ENCODE data around the gene OR5H1.
"Not testable (repeated sequence)": the region's sequence is repeated elsewhere in the genome, so short reads cannot be mapped to it uniquely, and the experiment has no call there.

Gene OR5H1

DNA sequence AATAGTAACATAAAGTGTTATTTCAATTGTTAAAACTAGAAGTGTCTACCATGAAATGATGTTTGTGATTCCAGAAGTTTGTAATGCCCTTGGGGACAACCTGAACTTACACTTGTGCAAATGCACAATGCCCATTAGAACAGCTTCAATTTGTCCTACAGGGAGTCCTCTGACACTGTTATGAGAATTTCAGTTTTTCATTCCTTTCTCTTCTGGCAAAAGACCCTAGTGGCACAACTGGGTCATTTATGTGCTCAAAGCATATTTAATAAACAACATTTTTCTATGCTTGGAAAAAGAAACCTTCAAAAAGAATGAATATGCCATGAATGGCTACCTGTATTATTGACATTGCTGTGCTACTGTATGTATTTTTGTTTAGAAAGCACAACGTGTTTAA, at the start of gene OR5H1:
OR5H1 (plus strand) TSS at position 301 of the 400 bp plus-strand sequence. CDS start 1,977 bp downstream, outside the sequence.
- DNase-seq (ENCODE audit: low spot score) = no peak

DNA sequence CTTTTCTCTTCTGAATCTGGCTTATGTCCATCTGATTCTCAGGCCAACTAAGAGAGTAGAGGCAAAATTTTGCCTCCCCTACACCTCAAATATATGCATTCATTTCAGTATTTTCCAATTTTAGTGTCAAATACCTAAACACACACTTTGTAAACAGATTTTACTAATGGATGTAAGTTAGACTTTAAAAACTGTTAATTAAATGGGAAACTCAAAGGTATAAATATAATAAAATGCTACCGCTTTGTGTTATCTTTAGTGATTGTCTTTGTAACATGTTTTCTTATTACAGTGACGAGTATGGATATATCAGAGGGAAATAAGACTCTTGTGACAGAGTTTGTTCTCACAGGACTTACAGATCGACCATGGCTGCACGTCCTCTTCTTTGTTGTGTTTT, 43.6 kb upstream of the OR5H1 start, which contains the start of gene OR5AC2:
OR5AC2 (plus strand) TSS at position 301 of the 400 bp plus-strand sequence; CDS start at position 301, 0 bp downstream.
- DNase-seq (ENCODE audit: low spot score) = no peak

DNA sequence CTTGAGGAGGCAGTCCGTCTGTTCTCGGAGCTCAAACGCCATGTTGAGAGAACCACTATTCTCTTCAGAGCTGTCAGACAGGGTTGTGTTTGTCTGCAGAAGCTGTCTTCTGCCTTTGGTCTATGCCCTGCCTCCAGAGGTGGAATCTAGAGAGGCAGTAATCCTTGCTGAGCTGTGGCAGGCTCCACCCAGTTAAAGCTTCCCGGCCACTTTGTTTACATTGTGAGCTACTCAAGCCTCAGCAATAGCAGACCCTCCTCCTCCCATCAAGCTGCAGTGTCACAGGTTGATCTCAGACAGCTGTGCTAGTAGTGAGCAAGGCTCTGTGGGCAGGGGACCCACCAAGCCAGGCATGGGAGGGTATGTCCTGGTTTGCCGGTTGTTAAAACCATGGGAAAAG, 34.6 kb upstream of the OR5H1 start:
- DNase-seq (ENCODE audit: low spot score) = no peak

DNA sequence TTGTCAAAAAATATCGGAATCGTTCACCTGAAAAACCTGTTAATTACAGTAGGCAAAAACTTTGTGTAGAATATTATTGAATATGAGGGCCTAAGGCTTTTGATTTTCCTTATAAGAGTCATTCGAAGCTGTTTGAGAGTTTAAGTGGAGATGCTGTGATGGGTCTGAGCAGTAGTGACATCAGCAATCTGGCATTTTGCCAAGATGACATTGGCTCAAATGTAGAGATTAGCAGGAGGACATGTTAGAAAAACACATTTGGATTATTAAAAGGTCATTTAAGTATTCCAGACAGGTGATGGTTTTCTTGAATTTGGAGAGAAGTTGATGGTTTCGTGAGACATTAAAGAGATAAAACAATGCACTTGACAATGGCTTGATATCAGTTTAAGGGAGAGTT, 30.7 kb upstream of the OR5H1 start:
- no peak for DNase-seq (ENCODE audit: low spot score)

DNA sequence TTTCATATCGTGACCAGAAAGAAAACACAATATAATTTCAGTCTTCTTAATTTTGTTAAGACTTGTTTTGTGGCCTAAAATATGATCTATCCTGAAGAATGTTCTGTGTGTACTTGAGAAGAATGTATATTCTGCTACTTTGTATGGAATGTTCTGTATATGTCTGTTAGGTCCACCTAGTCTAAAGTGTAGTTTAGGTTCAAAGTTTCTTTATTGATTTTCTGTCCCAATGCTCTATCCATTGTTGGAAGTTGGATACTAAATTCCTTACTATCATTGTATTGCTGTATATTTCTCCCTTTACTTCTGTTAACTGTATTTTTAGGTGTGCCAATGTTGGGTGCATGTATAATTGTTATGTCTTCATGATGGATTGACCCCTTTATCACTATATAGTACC, 22.4 kb upstream of the OR5H1 start:
- DNase-seq (ENCODE audit: low spot score) = no peak

DNA sequence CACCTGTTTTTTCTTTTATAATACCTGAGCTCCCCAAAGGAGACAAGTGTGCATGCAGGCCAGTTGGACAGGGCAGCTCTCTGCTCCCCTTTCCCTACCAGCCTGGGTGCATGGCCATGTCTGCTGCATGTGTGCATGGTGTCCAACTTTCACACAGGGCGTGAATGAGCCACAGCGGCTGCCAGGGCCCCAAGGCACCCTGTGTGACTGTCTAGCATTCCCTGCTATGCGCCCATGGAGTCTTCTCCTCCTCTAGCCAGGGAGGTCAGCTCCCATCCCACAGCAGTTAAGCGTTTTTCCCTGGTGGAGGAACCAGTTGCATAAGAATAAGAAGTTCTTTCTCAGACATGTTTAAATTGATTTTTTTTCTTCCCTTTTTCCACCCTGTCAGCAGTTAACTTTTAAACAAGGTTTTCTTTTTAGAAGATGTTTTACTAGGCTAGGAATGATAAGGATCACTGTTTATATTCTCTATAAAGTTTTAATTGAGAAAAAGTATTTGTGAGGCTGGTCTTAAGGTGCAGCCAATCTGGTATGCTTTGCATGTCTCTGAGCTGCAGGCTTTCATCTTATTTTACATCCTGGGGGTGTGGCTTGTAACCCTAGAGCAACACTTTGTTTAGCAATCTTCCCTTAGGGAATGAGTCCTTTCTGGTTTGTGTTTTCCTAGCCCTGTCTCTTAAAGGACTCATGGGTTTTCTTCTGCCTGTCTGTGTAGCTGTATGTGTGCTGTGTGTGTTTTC, 20.5 kb upstream of the OR5H1 start:
- no peak for DNase-seq (ENCODE audit: low spot score)

DNA sequence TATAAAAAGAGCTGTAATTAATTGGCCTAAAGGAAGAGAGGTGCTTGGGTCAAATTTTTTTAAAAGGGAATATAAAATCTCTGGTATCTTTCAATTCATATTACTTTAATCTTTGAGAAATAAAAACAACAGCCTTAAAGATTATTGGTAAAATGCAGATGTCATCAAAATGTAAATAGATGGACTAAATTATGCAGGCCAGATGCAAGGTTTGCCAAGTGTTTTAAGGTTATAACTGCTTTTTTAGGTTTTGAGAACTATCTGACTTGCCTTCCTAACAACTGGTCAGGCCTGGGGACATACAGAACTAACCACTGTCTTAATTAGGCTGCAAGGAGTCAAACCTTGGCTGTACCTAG, 20.0 kb upstream of the OR5H1 start:
- no peak for DNase-seq (ENCODE audit: low spot score)

DNA sequence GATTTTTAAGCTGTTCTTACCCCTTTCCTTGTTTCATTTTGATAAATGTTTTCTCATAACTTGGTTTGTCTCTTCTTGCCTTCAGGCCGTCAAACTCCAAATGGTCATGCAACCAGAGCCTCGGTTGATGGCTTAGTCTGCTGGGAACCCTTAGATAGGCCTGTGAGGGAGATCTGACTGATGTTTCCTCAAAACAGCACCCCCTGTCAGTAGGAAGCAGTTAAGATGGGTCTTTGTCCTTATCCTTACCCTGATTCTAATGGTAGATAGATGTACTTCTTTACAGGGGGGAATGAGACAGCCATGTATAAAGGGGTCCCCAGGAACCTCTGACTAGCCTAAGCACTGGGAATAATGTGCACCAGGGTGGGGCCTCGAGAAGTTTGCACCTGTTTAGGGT, 16.3 kb upstream of the OR5H1 start:
- DNase-seq (ENCODE audit: low spot score) = no peak

DNA sequence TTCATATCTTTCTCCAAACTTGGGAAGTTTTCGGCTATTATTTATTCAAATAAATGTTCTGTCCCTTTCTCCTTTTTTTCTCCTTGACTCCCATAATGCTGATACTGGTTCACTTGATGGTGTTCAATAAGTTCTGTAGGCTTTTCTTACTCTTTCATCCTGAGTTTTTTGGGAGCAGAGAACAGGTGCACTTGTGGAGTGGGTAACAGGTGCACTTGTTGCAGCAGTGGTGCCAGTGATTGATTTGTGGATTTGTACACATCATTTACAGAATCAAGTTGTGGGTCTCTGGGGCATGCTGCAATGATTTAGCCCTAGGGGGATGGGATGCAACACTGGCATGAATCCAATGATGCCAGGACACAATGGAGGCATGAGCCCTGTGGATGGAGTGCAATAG, 14.8 kb upstream of the OR5H1 start:
- DNase-seq (ENCODE audit: low spot score) = no peak

DNA sequence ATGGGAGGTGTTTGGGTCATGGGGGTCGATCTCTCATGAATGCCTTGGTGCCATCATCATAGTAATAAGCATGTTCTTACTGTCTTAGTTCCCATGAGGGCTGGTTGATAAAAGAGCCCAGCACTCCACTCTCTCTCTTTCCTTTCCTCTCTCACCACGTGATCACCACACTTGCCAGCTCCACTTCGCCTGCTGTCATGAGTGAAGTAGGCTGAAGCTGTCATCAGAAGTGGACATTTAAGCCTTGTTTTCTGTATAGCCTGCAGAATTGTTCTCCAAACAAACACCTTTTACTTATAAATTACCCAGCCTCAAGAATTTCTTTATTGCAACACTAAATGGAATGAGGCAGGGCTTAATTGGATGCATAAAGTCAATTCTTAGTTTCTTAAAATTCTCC, 6.1 kb downstream of the OR5H1 start:
- DNase-seq (ENCODE audit: low spot score) = no peak

DNA sequence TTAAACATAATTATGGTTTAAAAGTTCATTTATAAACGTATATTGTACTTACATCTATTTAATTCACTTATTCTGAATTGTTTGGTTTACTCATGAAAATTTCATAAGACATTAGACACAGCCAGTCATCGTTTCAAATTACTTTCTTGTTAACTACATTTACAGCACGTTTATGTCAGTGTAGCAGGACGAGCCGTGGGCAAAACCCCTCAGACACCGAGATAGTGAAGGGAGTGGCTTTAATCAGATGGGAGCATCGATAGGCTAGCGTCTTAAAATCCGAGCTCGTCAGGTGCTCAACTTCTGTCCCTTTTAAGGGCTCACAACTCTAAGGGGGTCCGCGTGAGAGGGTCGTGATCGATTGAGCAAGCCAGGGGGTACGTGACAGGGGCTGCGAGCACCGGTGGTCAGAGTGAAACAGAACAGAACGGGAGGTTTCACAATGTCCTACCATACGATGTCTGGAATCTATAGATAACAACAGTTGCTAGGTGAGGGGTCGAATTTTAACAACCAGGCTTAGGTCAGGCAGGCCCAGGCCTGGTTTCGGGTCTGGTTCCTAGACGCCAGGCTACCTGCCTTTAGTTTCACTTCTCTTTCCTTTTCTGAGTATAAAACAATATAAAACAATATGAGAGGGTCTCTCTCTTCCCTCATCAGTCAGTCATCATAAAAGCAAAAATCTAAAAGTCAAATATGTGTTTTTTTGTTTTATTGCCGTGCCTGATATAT, 7.5 kb downstream of the OR5H1 start:
- DNase-seq (ENCODE audit: low spot score) = not testable (repeated sequence)

DNA sequence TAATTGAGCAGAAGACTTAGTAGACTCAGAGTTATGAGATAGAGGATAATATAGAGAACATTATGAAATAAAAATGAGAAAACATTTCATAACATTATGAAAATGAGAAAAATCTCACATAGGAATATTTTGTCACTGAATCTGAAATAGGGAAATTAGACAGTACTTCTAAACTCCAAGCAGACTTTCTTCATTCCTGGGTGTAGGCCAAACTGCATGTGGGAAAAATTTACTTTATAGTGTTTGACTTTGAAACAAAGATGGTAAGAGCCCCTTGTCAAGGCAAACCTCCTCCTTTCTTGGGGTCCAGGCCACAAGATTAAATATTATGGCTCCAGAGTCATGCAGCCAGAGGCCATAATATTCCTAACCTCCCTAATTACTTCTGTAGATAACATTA, 10.0 kb downstream of the OR5H1 start:
- no peak for DNase-seq (ENCODE audit: low spot score)

DNA sequence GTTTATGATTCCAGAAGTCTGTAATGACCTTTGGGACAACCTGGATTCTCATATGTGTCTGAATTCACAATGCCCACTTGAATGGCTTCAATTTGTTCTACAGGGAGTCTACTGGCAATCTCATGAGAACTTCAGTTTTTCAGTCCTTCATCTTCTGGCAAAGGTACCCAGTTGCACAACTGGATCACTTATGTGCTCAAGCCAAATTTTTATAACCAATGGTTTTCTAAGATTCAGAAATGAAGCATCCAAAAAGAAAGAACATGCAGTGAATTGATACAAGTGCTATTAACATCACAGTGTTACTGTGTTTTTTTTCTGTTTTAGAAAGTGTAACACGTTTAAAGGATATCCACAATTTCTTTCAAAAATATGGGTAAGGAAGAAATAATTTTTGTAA, 16.7 kb downstream of the OR5H1 start, which contains the start of gene OR5H14:
OR5H14 (plus strand) TSS at position 301 of the 400 bp plus-strand sequence. CDS start 1,907 bp downstream, outside the sequence.
- DNase-seq (ENCODE audit: low spot score) = no peak

DNA sequence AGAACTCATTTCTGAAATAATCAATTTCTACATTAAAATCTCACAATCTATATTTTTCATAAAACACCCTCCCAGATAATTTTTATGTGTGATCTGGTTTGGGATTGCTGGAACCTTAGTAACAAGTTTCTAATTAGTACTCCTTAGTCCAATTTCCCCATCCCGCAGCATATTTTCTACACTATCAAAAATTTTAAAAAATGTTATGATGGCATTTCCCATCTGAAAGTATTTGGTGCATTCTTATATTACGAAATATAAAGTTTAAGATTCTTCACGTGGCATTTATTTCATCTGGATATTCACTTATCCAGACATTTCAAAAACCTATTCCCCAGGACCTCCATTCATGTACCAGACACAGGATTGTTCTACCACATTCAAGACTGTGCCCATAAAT, 18.2 kb downstream of the OR5H1 start:
- no peak for DNase-seq (ENCODE audit: low spot score)

DNA sequence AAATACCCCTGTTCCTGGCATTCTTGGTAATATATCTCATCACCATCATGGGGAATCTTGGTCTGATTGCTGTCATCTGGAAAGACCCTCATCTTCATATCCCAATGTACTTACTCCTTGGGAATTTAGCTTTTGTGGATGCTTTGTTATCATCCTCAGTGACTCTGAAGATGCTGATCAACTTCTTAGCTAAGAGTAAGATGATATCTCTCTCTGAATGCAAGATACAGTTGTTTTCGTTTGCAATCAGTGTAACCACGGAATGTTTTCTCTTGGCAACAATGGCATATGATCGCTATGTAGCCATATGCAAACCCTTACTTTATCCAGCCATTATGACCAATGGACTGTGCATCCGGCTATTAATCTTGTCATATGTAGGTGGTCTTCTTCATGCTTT, 18.9 kb downstream of the OR5H1 start:
- not testable (repeated sequence) for DNase-seq (ENCODE audit: low spot score)

DNA sequence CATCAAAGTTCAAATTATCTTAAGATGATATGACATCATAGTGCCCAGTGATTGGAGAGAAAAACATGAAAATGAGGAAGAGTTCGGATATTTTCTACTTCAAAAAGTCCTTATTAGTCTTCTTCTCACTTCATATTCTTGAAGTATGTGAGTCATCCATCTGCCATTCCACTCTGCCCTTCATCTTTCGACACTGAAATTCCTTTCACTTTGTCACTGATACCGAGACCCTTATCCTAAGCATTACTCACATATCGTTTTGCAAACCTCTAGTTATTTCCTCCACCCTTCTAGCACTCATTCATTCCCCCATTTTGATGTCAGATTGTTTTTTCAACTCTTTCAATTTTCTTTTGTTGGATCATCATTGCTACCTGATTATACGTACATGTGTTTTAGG, 20.7 kb downstream of the OR5H1 start:
- DNase-seq (ENCODE audit: low spot score) = no peak

DNA sequence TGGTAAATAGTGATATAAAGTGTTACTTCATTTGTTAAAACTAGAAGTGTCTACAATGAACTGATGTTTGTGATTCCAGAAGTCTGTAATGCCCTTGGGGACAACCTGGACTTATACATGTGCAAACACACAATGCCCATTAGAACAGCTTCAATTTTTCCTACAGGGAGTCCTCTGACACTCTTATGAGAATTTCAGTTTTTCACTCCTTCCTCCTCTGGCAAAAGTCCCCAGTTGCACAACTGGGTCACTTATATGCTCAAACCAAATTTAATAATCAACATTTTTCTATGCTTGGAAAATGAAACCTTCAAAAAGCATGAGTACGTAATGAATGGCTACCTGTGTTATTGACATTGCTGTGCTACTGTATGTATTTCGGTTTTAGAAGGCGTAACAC, 35.9 kb downstream of the OR5H1 start, which contains the start of gene OR5H15:
OR5H15 (plus strand) TSS at position 301 of the 400 bp plus-strand sequence. CDS start 2,004 bp downstream, outside the sequence.
- no peak for DNase-seq (ENCODE audit: low spot score)

DNA sequence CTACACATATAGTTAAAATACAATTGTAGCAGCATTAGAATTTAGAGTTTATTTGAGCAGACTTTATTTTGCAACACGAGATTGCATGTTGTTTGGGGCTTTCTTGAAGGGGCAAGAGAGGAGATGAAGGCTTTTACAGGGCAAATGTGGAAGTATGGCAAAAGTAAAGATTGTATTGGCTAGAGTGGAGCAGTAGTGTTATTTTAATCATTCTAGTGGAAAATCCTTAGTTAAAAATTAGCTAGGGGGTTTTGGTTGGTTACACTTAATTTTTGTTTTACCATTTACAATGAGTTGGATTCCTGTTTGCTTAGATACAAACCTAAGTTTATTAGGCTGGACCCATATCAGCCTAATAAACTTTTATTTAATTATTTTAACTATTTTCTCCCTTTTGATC, 40.5 kb downstream of the OR5H1 start:
- no peak for DNase-seq (ENCODE audit: low spot score)

DNA sequence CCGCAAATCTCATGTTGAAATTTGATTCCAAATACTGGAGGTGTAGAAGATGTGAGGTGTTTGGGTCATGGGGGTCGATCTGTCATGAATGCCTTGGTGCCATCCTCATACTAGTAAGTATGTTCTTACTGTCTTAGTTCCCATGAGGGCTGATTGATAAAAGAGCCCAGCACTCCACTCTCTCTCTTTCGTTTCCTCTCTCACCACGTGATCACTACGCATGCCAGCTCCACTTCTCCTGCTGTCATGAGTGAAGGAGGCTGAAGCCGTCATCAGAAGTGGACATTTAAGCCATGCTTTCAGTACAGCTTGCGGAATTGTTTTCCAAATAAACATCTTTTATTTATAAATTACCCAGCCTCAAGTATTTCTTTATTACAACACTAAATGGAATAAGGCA, 42.1 kb downstream of the OR5H1 start:
- no peak for DNase-seq (ENCODE audit: low spot score)

DNA sequence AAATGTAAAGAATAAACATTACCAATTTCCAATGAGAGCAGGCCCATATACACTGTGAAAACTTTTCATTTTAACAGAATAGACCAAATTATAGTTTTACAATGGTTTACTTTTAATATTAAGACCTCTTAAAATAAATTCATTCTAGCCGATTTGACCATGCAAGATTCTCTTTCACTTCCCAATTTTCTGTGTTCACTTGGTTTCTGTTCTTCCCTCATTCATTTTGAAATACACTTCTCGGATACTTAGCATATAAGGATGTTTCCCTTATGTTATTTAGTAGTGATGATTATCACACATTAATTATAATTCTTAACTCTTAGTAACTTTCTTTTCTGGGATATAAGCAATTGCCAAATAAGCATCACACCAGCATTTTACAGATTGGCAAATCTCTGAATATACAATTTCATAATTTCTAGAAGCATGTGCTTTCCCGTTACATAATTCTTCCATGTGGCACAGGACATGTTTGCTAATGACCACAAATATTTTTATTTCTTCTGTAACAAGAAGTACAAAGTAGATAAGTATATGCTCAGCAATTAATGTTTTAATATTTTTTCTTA, 49.9 kb downstream of the OR5H1 start:
- no peak for DNase-seq (ENCODE audit: low spot score)

DNA sequence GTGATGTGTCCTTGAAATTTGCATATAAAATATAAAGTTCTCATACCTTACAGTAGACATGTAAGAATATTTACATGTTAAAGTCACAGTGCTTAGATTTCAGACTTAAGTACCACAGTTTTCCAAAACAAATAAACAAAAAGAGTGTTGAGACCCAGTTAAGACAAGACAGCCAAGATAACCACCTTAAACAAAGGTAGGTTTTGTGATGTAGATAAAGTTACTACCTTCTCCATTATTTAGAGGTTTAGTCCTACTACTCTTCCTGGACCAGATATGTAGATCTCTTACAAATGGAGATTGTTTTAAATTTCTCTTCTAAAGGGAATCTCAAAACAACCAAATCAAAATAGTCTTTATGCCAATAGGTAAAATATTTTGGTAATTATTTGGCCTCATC, 51.7 kb downstream of the OR5H1 start:
- DNase-seq (ENCODE audit: low spot score) = no peak

DNA sequence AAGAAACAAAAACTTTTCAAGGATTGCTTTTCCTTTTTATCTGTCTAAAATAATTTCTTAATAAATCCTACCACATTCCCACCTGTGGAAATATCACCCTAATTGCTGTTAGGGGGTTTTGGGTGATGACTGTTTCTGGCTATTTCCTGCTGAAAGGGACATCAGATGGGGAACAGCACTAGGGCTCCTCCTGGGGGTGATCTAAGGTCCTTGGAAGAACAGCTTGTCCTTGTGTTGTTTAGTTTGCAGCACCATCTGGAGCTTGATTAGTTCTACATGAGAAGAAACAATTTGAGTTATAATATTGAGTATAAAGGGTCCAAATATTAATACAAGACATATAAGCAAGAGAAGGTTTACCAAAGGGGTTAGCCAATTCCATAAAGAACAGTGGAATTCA, 54.7 kb downstream of the OR5H1 start:
- no peak for DNase-seq (ENCODE audit: low spot score)

All from hematopoietic multipotent progenitor cell treated with erythropoietin and hydrocortisone succinate and interleukin-3 and kit ligand, for 17 days (in vitro differentiated cells).